HCT116 (cell line): ENCODE results near the gene TRIM9. TPM values are rescaled to one million over a fixed set of nuclear protein-coding genes. Genes with fewer than 3 reads are reported as not detected.

Source experiments
- ATAC-seq: fragments of 200-7000 bp; cut with Tn5 transposase; 2 replicates; pipeline ENCODE4 v1.9.1; 2020; ENCODE audit warnings: mild to moderate bottlenecking, moderate library complexity
- BruUV-seq: library from RNA; stranded (reverse); fragments of 400-500 nt; replicated peaks from 2 replicates; lab custom pipeline; 2021; lab: Mats Ljungman, UMichigan
- CTCF ChIA-PET: fragments of 300-600 bp; sonication (Branson Sonifier 250); formaldehyde crosslinking; loops from one replicate; lab custom pipeline; 2021; ENCODE audit warnings: antibody characterized with exemption; lab: Charles Lee
- POLR2A ChIA-PET: fragments of 300-600, 350-600 bp; sonication (Branson Sonifier 250); formaldehyde crosslinking; loops from one replicate; lab custom pipeline; 2021; ENCODE audit warnings: antibody characterized with exemption; lab: Charles Lee
- RAD21 ChIA-PET, 2 experiments: fragments of 300-600 bp; sonication (Branson Sonifier 250); formaldehyde crosslinking; loops; one replicate each; lab custom pipeline; 2023; ENCODE audit warnings: low total read pairs in 2 of 2; ENCODE audit not compliant: uncharacterized antibody in 2 of 2, unreplicated experiment in 2 of 2, low non-redundant PET in 1 of 2; lab: Charles Lee
- DNase-seq: peaks from one replicate; pipeline ENCODE4 v3.0.0-alpha.2; 2010; ENCODE audit warnings: low read depth, low spot score
- H2AFZ ChIP-seq: fragments of 200-600 bp; shearing (Covaris generic), sonication (generic); 2 replicates; pipeline ENCODE4 v1.6.1; 2017; ENCODE audit warnings: low read depth, mixed run types, mixed read lengths, antibody characterized with exemption, low read length; ENCODE audit not compliant: poor library complexity, severe bottlenecking
- H3K27ac ChIP-seq: 2 replicates; pipeline ENCODE4 v1.5.1; 2012; ENCODE audit warnings: low read depth, low read length
- H3K27me3 ChIP-seq: fragments of 200-600 bp; sonication (generic); 2 replicates; pipeline ENCODE4 v1.6.1; 2016; ENCODE audit warnings: mixed run types, low read length, mixed read lengths; ENCODE audit not compliant: insufficient read depth
- H3K36me3 ChIP-seq, 2 experiments: fragments of 200-500 bp in 1 of 2; fragments of 200-600 bp in 1 of 2; sonication (Bioruptor generic) in 1 of 2; sonication (generic) in 1 of 2; 2 replicates each; pipeline versions ENCODE4 v1.5.1 to v1.6.1; 2014 to 2016; ENCODE audit warnings: low read length in 2 of 2, inconsistent platforms in 1 of 2, mixed read lengths in 1 of 2, mixed run types in 1 of 2; ENCODE audit not compliant: insufficient read depth in 2 of 2, control insufficient read depth in 1 of 2
- H3K4me1 ChIP-seq, 2 experiments: fragments of 200-600 bp in 1 of 2; sonication (generic) in 1 of 2; 2 replicates each; pipeline versions ENCODE4 v1.5.1 to v1.6.1; 2012 to 2017; ENCODE audit warnings: low read length in 2 of 2, inconsistent platforms in 1 of 2, mild to moderate bottlenecking in 1 of 2, mixed read lengths in 1 of 2, mixed run types in 1 of 2, moderate library complexity in 1 of 2; ENCODE audit not compliant: insufficient read depth in 2 of 2, control insufficient read depth in 1 of 2
- H3K4me2 ChIP-seq: fragments of 200-600 bp; sonication (generic); 2 replicates; pipeline ENCODE4 v1.6.1; 2017; ENCODE audit warnings: mixed run types, low read length, mixed read lengths
- H3K4me3 ChIP-seq, 2 experiments: fragments of 200-600 bp in 1 of 2; sonication (generic) in 1 of 2; replicated peaks in 1 of 2; 2 replicates each; pipeline ENCODE4 v1.5.1; 2011 to 2016; ENCODE audit warnings: low read length in 2 of 2, control low read depth in 1 of 2, low read depth in 1 of 2, mild to moderate bottlenecking in 1 of 2, mixed read lengths in 1 of 2, mixed run types in 1 of 2
- H3K79me2 ChIP-seq: fragments of 200-600 bp; sonication (generic); 2 replicates; pipeline ENCODE4 v1.6.1; 2017; ENCODE audit warnings: mild to moderate bottlenecking, mixed run types, low read length, moderate library complexity, mixed read lengths; ENCODE audit not compliant: insufficient read depth
- H3K9ac ChIP-seq: fragments of 200-600 bp; sonication (generic); 2 replicates; pipeline ENCODE4 v1.6.1; 2016; ENCODE audit warnings: low read length, mixed read lengths
- H3K9me2 ChIP-seq: fragments of 200-600 bp; sonication (generic), shearing (Covaris generic); 2 replicates; pipeline ENCODE4 v1.6.1; 2017; ENCODE audit warnings: mixed run types, mild to moderate bottlenecking, moderate library complexity; ENCODE audit not compliant: insufficient read depth
- H3K9me3 ChIP-seq, 2 experiments: fragments of 200-500 bp in 1 of 2; fragments of 200-600 bp in 1 of 2; sonication (Bioruptor generic) in 1 of 2; sonication (generic) in 1 of 2; 2 replicates each; pipeline ENCODE4 v1.6.1; 2014 to 2017; ENCODE audit warnings: low read length in 2 of 2, mixed read lengths in 2 of 2, inconsistent platforms in 1 of 2, low read depth in 1 of 2, mild to moderate bottlenecking in 1 of 2, mixed run types in 1 of 2, moderate library complexity in 1 of 2; ENCODE audit not compliant: control insufficient read depth in 1 of 2, insufficient read depth in 1 of 2
- H4K20me1 ChIP-seq: fragments of 200-600 bp; sonication (generic), shearing (Covaris generic); 2 replicates; pipeline ENCODE4 v1.6.1; 2017; ENCODE audit warnings: mixed run types, mild to moderate bottlenecking, moderate library complexity; ENCODE audit not compliant: insufficient read depth
- ATF3 ChIP-seq: IDR thresholded peaks from 2 replicates; pipeline ENCODE4 v1.6.1; 2012
- CEBPB ChIP-seq: IDR thresholded peaks from 2 replicates; pipeline ENCODE4 v1.6.1; 2012; ENCODE audit warnings: low read depth
- CTCF ChIP-seq, 3 experiments: fragments of 200-600 bp in 1 of 3; sonication (generic) in 1 of 3; IDR thresholded peaks in 2 of 3; conservative IDR thresholded peaks in 1 of 3; 2 replicates each; pipeline ENCODE4 v1.5.1; 2012 to 2017; ENCODE audit warnings: low read depth in 2 of 3, low read length in 2 of 3, antibody characterized with exemption in 1 of 3, borderline replicate concordance in 1 of 3, control low read depth in 1 of 3, mild to moderate bottlenecking in 1 of 3, mixed read lengths in 1 of 3, mixed run types in 1 of 3, moderate library complexity in 1 of 3; ENCODE audit not compliant: insufficient read depth in 1 of 3
- ELF1 ChIP-seq: IDR thresholded peaks from 2 replicates; pipeline ENCODE4 v1.6.1; 2012; ENCODE audit warnings: low read depth, borderline replicate concordance
- EZH2 ChIP-seq: fragments of 200-600 bp; sonication (generic); IDR thresholded peaks from 2 replicates; pipeline ENCODE4 v1.6.1; 2017; ENCODE audit warnings: antibody characterized with exemption, mixed run types
- EZH2phosphoT487 ChIP-seq: fragments of 200-600 bp; IDR thresholded peaks from 2 replicates; pipeline ENCODE4 v1.6.1; 2018; ENCODE audit warnings: antibody characterized with exemption, borderline replicate concordance
- FOSL1 ChIP-seq: IDR thresholded peaks from 2 replicates; pipeline ENCODE4 v1.6.1; 2012; ENCODE audit warnings: low read depth
- POLR2AphosphoS5 ChIP-seq: IDR thresholded peaks from 2 replicates; pipeline ENCODE4 v1.6.1; 2011; ENCODE audit warnings: mild to moderate bottlenecking, low read depth, low read length, moderate library complexity
- RAD21 ChIP-seq: IDR thresholded peaks from 2 replicates; pipeline ENCODE4 v1.6.1; 2012; ENCODE audit warnings: low read depth, mild to moderate bottlenecking
- SIN3A ChIP-seq: IDR thresholded peaks from 2 replicates; pipeline ENCODE4 v1.6.1; 2012; ENCODE audit warnings: low read depth
- SP1 ChIP-seq: IDR thresholded peaks from 2 replicates; pipeline ENCODE4 v1.6.1; 2012; ENCODE audit warnings: low read depth
- SRF ChIP-seq: IDR thresholded peaks from 2 replicates; pipeline ENCODE4 v1.6.1; 2012; ENCODE audit warnings: low read depth
- ZBTB33 ChIP-seq: IDR thresholded peaks from 2 replicates; pipeline ENCODE4 v1.6.1; 2011; ENCODE audit warnings: mild to moderate bottlenecking, low read length, moderate library complexity; ENCODE audit not compliant: insufficient replicate concordance; ENCODE audit errors: extremely low read depth
- ZNF274 ChIP-seq: fragments of 200-500 bp; sonication (Bioruptor generic); IDR thresholded peaks from 2 replicates; pipeline ENCODE4 v1.6.1; 2014; ENCODE audit warnings: mild to moderate bottlenecking, low read depth, low read length, inconsistent platforms
- intact Hi-C: fragments of 100-400 bp; cut with micrococcal nuclease; formaldehyde crosslinking; loops from 2 replicates; pipeline ENCODE4 v1.10.0; 2022
- total RNA-seq: library from RNA; stranded (reverse); gene quantifications from one replicate; pipeline ENCODE4 v1.2.1, GENCODE V29; 2021; ENCODE audit not compliant: unreplicated experiment

The TRIM9 gene
- total RNA-seq, 1 experiment from 2014 or later, result 4.6 TPM

GRCh38 chr14:50984036-50984710 is 110.7 kb downstream of the TRIM9 start:
- H2AFZ ChIP-seq, result no peak overlapping the region
- no peaks in the 10 kb centered on the region for H3K4me1 ChIP-seq
- H3K4me3 ChIP-seq, result no peak overlapping the region
- no TSS peak for BruUV-seq
- H3K9me3 ChIP-seq, result no peaks in the 10 kb centered on the region
- no peaks in the 10 kb centered on the region; a peak in 1 of 4 replicates for H3K36me3 ChIP-seq
- no peak for ATAC-seq
- H3K9ac ChIP-seq, result no peak overlapping the region
- 0 out of 2 replicates have a peak, but pooled peaks cover 3% of the 10 kb centered on the region for H3K27me3 ChIP-seq
- no peak overlapping the region for H3K4me2 ChIP-seq
- H3K9me2 ChIP-seq, result no peaks in the 10 kb centered on the region
- H3K27ac ChIP-seq, result no peak overlapping the region
- TF ChIP-seq EZH2phosphoT487 (no peak), CTCF (IDR thresholded peaks at IDR 0.05 in 2 of 3, conservative IDR thresholded peaks at IDR 0.05 in 1 of 3; ENCODE audit: borderline replicate concordance in 1 of 3, insufficient read depth in 1 of 3, low read depth in 2 of 3, low read length in 2 of 3) (no peak), ATF3 (no peak), POLR2AphosphoS5 (no peak), ZNF274 (no peak), SP1 (no peak), SIN3A (no peak), RAD21 (no peak), ZBTB33 (no peak), CEBPB (no peak), ELF1 (no peak), EZH2 (no peak), FOSL1 (no peak), SRF (no peak)
- H3K79me2 ChIP-seq, result no peaks in the 10 kb centered on the region
- CTCF ChIA-PET, result no interaction called here
- intact Hi-C loops, result no loop called here
- DNase-seq, result no peak
- POLR2A ChIA-PET, result no interaction called here
- H4K20me1 ChIP-seq, result no peaks in the 10 kb centered on the region
- RAD21 ChIA-PET, result no interaction called here
